IMR-90 (cell line): Measurements from ENCODE around the gene ACSF2. TPM values are rescaled to one million over a fixed set of nuclear protein-coding genes. Genes with fewer than 3 reads are reported as not detected.

Experiments used
- ATAC-seq: fragments of 200-7000 bp; cut with Tn5 transposase; 2 replicates; pipeline ENCODE4 v1.9.1; 2020; ENCODE audit warnings: low read depth, mild to moderate bottlenecking, moderate library complexity
- BruUV-seq: library from RNA; stranded (reverse); fragments of 400-500 nt; replicated peaks from 2 replicates; lab custom pipeline; 2021; lab: Mats Ljungman, UMichigan
- CTCF ChIA-PET: fragments of 300-600 bp; formaldehyde crosslinking; extraction: SDS; loops from one replicate; lab custom pipeline; 2021; ENCODE audit warnings: antibody characterized with exemption; lab: Yijun Ruan, JAX
- POLR2A ChIA-PET: fragments of 300-600 bp; sonication (Branson Sonifier 250); formaldehyde crosslinking; loops from one replicate; lab custom pipeline; 2022; ENCODE audit warnings: antibody characterized with exemption; ENCODE audit not compliant: unreplicated experiment; lab: Charles Lee
- DNase-seq: peaks from one replicate; pipeline ENCODE4 v3.0.0; 2013
- H2AFZ ChIP-seq: replicated peaks from 2 replicates; pipeline ENCODE3; 2013; ENCODE audit warnings: low read length, mild to moderate bottlenecking; ENCODE audit not compliant: poor library complexity
- H2AK5ac ChIP-seq: 2 replicates; pipeline ENCODE4 v1.6.1; 2013; ENCODE audit warnings: low read depth, low read length, inconsistent platforms
- H2AK9ac ChIP-seq: replicated peaks from 2 replicates; pipeline ENCODE3; 2013; ENCODE audit warnings: mild to moderate bottlenecking, low read depth, low read length, moderate library complexity; ENCODE audit not compliant: poor library complexity
- H2BK120ac ChIP-seq: 2 replicates; pipeline ENCODE4 v1.6.1; 2013; ENCODE audit warnings: low read depth, low read length, inconsistent platforms
- H2BK15ac ChIP-seq: 3 replicates; pipeline ENCODE4 v1.6.1; 2013; ENCODE audit warnings: low read depth, low read length, inconsistent platforms
- H2BK20ac ChIP-seq: 2 replicates; pipeline ENCODE4 v1.6.1; 2013; ENCODE audit warnings: low read depth, mild to moderate bottlenecking, inconsistent platforms, low read length, moderate library complexity
- H2BK5ac ChIP-seq: 2 replicates; pipeline ENCODE4 v1.6.1; 2013; ENCODE audit warnings: mild to moderate bottlenecking, low read depth, low read length, inconsistent platforms; ENCODE audit not compliant: poor library complexity, severe bottlenecking
- H3K14ac ChIP-seq: replicated peaks from 2 replicates; pipeline ENCODE4 v1.6.1; 2013; ENCODE audit warnings: low read depth, low read length, inconsistent platforms
- H3K18ac ChIP-seq: 2 replicates; pipeline ENCODE4 v1.6.1; 2013; ENCODE audit warnings: low read depth, low read length, control low read depth
- H3K23ac ChIP-seq: 2 replicates; pipeline ENCODE4 v1.6.1; 2013; ENCODE audit warnings: low read depth, low read length, inconsistent platforms
- H3K27ac ChIP-seq: 2 replicates; pipeline ENCODE4 v1.5.1; 2013; ENCODE audit warnings: mild to moderate bottlenecking, control low read depth, low read length; ENCODE audit not compliant: insufficient read depth
- H3K27me3 ChIP-seq: 2 replicates; pipeline ENCODE4 v1.6.1; 2013; ENCODE audit warnings: low read length; ENCODE audit not compliant: control insufficient read depth, insufficient read depth
- H3K36me3 ChIP-seq: 2 replicates; pipeline ENCODE4 v1.6.1; 2013; ENCODE audit warnings: low read length, mixed read lengths; ENCODE audit not compliant: control insufficient read depth, insufficient read depth
- H3K4ac ChIP-seq: 2 replicates; pipeline ENCODE4 v1.6.1; 2013; ENCODE audit warnings: low read depth, low read length, inconsistent platforms
- H3K4me1 ChIP-seq: 2 replicates; pipeline ENCODE4 v1.6.1; 2013; ENCODE audit warnings: low read length, mixed read lengths; ENCODE audit not compliant: control insufficient read depth, insufficient read depth
- H3K4me2 ChIP-seq: 2 replicates; pipeline ENCODE4 v1.6.1; 2013; ENCODE audit warnings: low read depth, mild to moderate bottlenecking, control low read depth, low read length, moderate library complexity
- H3K4me3 ChIP-seq: 2 replicates; pipeline ENCODE4 v1.5.1; 2013; ENCODE audit warnings: low read depth, mild to moderate bottlenecking, control low read depth, low read length, moderate library complexity; ENCODE audit not compliant: insufficient read depth
- H3K56ac ChIP-seq: 2 replicates; pipeline ENCODE4 v1.6.1; 2013; ENCODE audit warnings: low read length, inconsistent platforms; ENCODE audit not compliant: insufficient read depth; ENCODE audit errors: extremely low read depth
- H3K79me1 ChIP-seq, 2 experiments: 2 replicates each; pipeline ENCODE4 v1.6.1; 2013; ENCODE audit warnings: low read length in 2 of 2, inconsistent platforms in 1 of 2, low read depth in 1 of 2
- H3K9ac ChIP-seq: 2 replicates; pipeline ENCODE4 v1.6.1; 2013; ENCODE audit warnings: low read depth, low read length, control low read depth
- H3K9me1 ChIP-seq: 2 replicates; pipeline ENCODE4 v1.6.1; 2013; ENCODE audit warnings: low read length, inconsistent platforms; ENCODE audit not compliant: insufficient read depth
- H3K9me3 ChIP-seq: 2 replicates; pipeline ENCODE4 v1.6.1; 2013; ENCODE audit warnings: low read length; ENCODE audit not compliant: control insufficient read depth, insufficient read depth
- H4K20me1 ChIP-seq: 2 replicates; pipeline ENCODE4 v1.6.1; 2013; ENCODE audit warnings: low read length, inconsistent platforms; ENCODE audit not compliant: insufficient read depth
- H4K5ac ChIP-seq: 2 replicates; pipeline ENCODE4 v1.6.1; 2013; ENCODE audit warnings: mild to moderate bottlenecking, low read depth, low read length, control low read depth
- H4K8ac ChIP-seq, 2 experiments: 2 replicates each; pipeline ENCODE4 v1.6.1; 2013; ENCODE audit warnings: low read depth in 2 of 2, low read length in 2 of 2, control low read depth in 1 of 2, inconsistent platforms in 1 of 2
- H4K91ac ChIP-seq: 2 replicates; pipeline ENCODE4 v1.6.1; 2013; ENCODE audit warnings: low read depth, low read length, inconsistent platforms; ENCODE audit not compliant: insufficient read depth
- BHLHE40 ChIP-seq: fragments of 150-350 bp; IDR thresholded peaks from 2 replicates; pipeline ENCODE4 v1.6.1; 2016; ENCODE audit warnings: mild to moderate bottlenecking, low read depth, low read length
- CEBPB ChIP-seq: IDR thresholded peaks from 2 replicates; pipeline ENCODE4 v1.6.1; 2012; ENCODE audit warnings: low read depth, low read length, improper control_type of control experiment
- ELK1 ChIP-seq: fragments of 150-350 bp; IDR thresholded peaks from 2 replicates; pipeline ENCODE4 v1.6.1; 2016; ENCODE audit warnings: low read depth, mild to moderate bottlenecking, low read length, moderate library complexity, borderline replicate concordance
- FOS ChIP-seq: fragments of 150-350 bp; IDR thresholded peaks from 2 replicates; pipeline ENCODE4 v1.6.1; 2016; ENCODE audit warnings: low read depth, low read length
- MAFK ChIP-seq: IDR thresholded peaks from 2 replicates; pipeline ENCODE4 v1.6.1; 2012; ENCODE audit warnings: low read depth, low read length, improper control_type of control experiment
- MAZ ChIP-seq: IDR thresholded peaks from 2 replicates; pipeline ENCODE4 v1.6.1; 2012; ENCODE audit warnings: low read depth, mild to moderate bottlenecking, low read length, improper control_type of control experiment, moderate library complexity, borderline replicate concordance
- MXI1 ChIP-seq: IDR thresholded peaks from 2 replicates; pipeline ENCODE4 v1.6.1; 2012; ENCODE audit warnings: low read depth, mild to moderate bottlenecking, low read length, moderate library complexity, borderline replicate concordance
- NFE2L2 ChIP-seq: fragments of 150-350 bp; IDR thresholded peaks from 2 replicates; pipeline ENCODE4 v1.6.1; 2016; ENCODE audit warnings: low read depth, mild to moderate bottlenecking, low read length
- RAD21 ChIP-seq: IDR thresholded peaks from 2 replicates; pipeline ENCODE4 v1.6.1; 2012; ENCODE audit warnings: low read length, improper control_type of control experiment
- RCOR1 ChIP-seq: IDR thresholded peaks from 2 replicates; pipeline ENCODE4 v1.6.1; 2012; ENCODE audit warnings: mild to moderate bottlenecking, low read length, improper control_type of control experiment; ENCODE audit not compliant: insufficient replicate concordance
- SMC3 ChIP-seq: fragments of 150-350 bp; IDR thresholded peaks from 2 replicates; pipeline ENCODE4 v1.6.1; 2016; ENCODE audit warnings: low read depth, mild to moderate bottlenecking, antibody characterized with exemption, low read length, moderate library complexity
- WGBS, 2 experiments: methylation state at CpG; one replicate each; pipeline versions ENCODE4 v1.1.5 to v1.1.7; 2013; ENCODE audit warnings: missing lambda C conversion rate in 2 of 2; ENCODE audit not compliant: insufficient read length in 1 of 2; ENCODE audit errors: extremely low coverage in 2 of 2; 5-methylcytosine and 5-hydroxymethylcytosine counted together
- dilution Hi-C: fragments of 300-500 bp; cut with HindIII; formaldehyde crosslinking; loops from one replicate; pipeline ENCODE4 v1.14.3; 2018; ENCODE audit warnings: low sequenced_read_pairs; ENCODE audit not compliant: unreplicated experiment
- in situ Hi-C: fragments of 300-500 bp; cut with MboI; formaldehyde crosslinking; loops from 3 replicates; pipeline ENCODE4 v1.14.3; 2019; ENCODE audit warnings: low sequenced_read_pairs, inconsistent platforms, mixed read lengths
- intact Hi-C: fragments of 100-400 bp; cut with micrococcal nuclease; formaldehyde crosslinking; loops from 2 replicates; pipeline ENCODE4 v1.10.0; 2022
- polyA plus RNA-seq, 3 experiments: library from polyadenylated mRNA; depleted of rRNA; stranded (reverse); fragments of >200 nt; gene quantifications; 2 replicates each; pipeline ENCODE4 v1.2.3, GENCODE V29; 2012; ENCODE audit warnings: low replicate concordance in 1 of 3
- total RNA-seq: library from RNA; depleted of rRNA; stranded (reverse); fragments of >200 nt; gene quantifications from 2 replicates; pipeline ENCODE4 v1.2.3, GENCODE V29; 2012
- TF ChIP-seq, protein P1 (sequence below): conservative IDR thresholded peaks from 2 replicates; pipeline ENCODE4 v1.5.1; 2012; ENCODE audit warnings: mild to moderate bottlenecking, low read depth, low read length, improper control_type of control experiment

Gene ACSF2
- total and polyA plus RNA-seq, 2 of the 4 experiments (the other 2 are of a cell fraction), result 18.5 to 27.2 TPM

- no peak for TF ChIP-seq CEBPB
- TF ChIP-seq BHLHE40, result no peak
Observed at GRCh38 chr17:50380369-50381259, 45.4 kb upstream of the ACSF2 start (continued).

- no peak overlapping the region for H3K27ac ChIP-seq
- no peak overlapping the region for H3K4me3 ChIP-seq
- ATAC-seq, result no peak
- H2BK20ac ChIP-seq, result no peak overlapping the region
- no peak overlapping the region for H3K4ac ChIP-seq
- intact Hi-C loops (no loop called here), in situ Hi-C loops (no loop called here), dilution Hi-C loops (no loop called here)
- no peaks in the 10 kb centered on the region for H3K27me3 ChIP-seq
- DNase-seq, result no peak
- H2BK15ac ChIP-seq, result no peak overlapping the region
- H3K9ac ChIP-seq, result no peak overlapping the region
- no peak overlapping the region for H4K91ac ChIP-seq
- peaks cover 16 to 35% of the 10 kb centered on the region in 2 experiments; a peak in 3 of 4 replicates for H3K79me1 ChIP-seq
- no peaks in the 10 kb centered on the region for H3K9me3 ChIP-seq
- no peak overlapping the region for H3K23ac ChIP-seq
- no peak overlapping the region for H2AFZ ChIP-seq
- no peak overlapping the region for H3K14ac ChIP-seq
- BruUV-seq, result no TSS peak
- 100% methylated on average over 1 of the region's 7 CpGs; no CpG with 5 or more reads in 1 of the 2 experiments for WGBS, 2 experiments
- no peak overlapping the region for H2AK5ac ChIP-seq
- H3K4me1 ChIP-seq, result no peaks in the 10 kb centered on the region
- no peak overlapping the region for H3K4me2 ChIP-seq
- H3K36me3 ChIP-seq, result peaks cover 56% of the 10 kb centered on the region
- ChIA-PET CTCF (no interaction called here), POLR2A (no interaction called here)
- peaks cover 30% of the 10 kb centered on the region for H4K20me1 ChIP-seq
- no peak overlapping the region for H3K18ac ChIP-seq
- no peak overlapping the region for H4K8ac ChIP-seq
- H2BK5ac ChIP-seq, result no peak overlapping the region
- H2AK9ac ChIP-seq, result no peak overlapping the region
- H3K9me1 ChIP-seq, result no peaks in the 10 kb centered on the region
- no peak overlapping the region for H2BK120ac ChIP-seq
- no peak overlapping the region for H4K5ac ChIP-seq
- no peak overlapping the region for H3K56ac ChIP-seq
- TF ChIP-seq, protein P1, sequence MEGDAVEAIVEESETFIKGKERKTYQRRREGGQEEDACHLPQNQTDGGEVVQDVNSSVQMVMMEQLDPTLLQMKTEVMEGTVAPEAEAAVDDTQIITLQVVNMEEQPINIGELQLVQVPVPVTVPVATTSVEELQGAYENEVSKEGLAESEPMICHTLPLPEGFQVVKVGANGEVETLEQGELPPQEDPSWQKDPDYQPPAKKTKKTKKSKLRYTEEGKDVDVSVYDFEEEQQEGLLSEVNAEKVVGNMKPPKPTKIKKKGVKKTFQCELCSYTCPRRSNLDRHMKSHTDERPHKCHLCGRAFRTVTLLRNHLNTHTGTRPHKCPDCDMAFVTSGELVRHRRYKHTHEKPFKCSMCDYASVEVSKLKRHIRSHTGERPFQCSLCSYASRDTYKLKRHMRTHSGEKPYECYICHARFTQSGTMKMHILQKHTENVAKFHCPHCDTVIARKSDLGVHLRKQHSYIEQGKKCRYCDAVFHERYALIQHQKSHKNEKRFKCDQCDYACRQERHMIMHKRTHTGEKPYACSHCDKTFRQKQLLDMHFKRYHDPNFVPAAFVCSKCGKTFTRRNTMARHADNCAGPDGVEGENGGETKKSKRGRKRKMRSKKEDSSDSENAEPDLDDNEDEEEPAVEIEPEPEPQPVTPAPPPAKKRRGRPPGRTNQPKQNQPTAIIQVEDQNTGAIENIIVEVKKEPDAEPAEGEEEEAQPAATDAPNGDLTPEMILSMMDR, result no peak
- TF ChIP-seq CEBPB (no peak), BHLHE40 (no peak), RCOR1 (no peak), MAZ (no peak), ELK1 (no peak), MXI1 (no peak), FOS (no peak), RAD21 (no peak), SMC3 (no peak), MAFK (no peak), NFE2L2 (no peak)
Observed at GRCh38 chr17:50381260-50381815, 44.7 kb upstream of the ACSF2 start.
